Stomach (tissue), 9 donors: ENCODE measurements around the gene EMILIN3. TPM values are rescaled to one million over a fixed set of nuclear protein-coding genes. Genes with fewer than 3 reads are reported as not detected.
"Not testable (repeated sequence)": the region's sequence is repeated elsewhere in the genome, so short reads cannot be mapped to it uniquely, and the experiment has no call there.

Experiments
- DNase-seq, 2 donors: peaks; one replicate each; pipeline versions ENCODE4 v3.0.0 to v3.0.0-alpha.2; 2013 to 2019
- H3K27ac ChIP-seq, 5 donors: fragments of 200-600 bp in 4 of 5; sonication (generic) in 4 of 5; one replicate each; pipeline ENCODE4 v1.5.1; 2013 to 2019; ENCODE audit warnings: mild to moderate bottlenecking in 1 of 5, moderate library complexity in 1 of 5
- H3K27me3 ChIP-seq, 3 donors: fragments of 200-600 bp; sonication (generic); one replicate each; pipeline ENCODE4 v1.5.1; 2017 to 2019; ENCODE audit warnings: mixed run types in 1 of 3
- H3K36me3 ChIP-seq, 4 donors: fragments of 200-600 bp; sonication (generic); 1 replicate in 3 of 4; 2 replicates in 1 of 4; pipeline ENCODE4 v1.5.1; 2016 to 2019
- H3K4me1 ChIP-seq, 4 donors: fragments of 200-600 bp; sonication (generic); one replicate each; pipeline ENCODE4 v1.5.1; 2016 to 2019
- H3K4me3 ChIP-seq, 4 donors: fragments of 200-600 bp; sonication (generic) in 3 of 4; one replicate each; pipeline ENCODE4 v1.5.1; 2016 to 2019; ENCODE audit warnings: mild to moderate bottlenecking in 1 of 4
- H3K9me3 ChIP-seq, 4 donors: fragments of 200-600 bp; sonication (generic); one replicate each; pipeline ENCODE4 v1.5.1; 2016 to 2019
- EP300 ChIP-seq: sonication (generic); formaldehyde crosslinking; IDR thresholded peaks from one replicate; pipeline ENCODE4 v1.6.1; 2017; ENCODE audit warnings: antibody characterized with exemption
- POLR2A ChIP-seq, 4 donors: fragments of 450-650 bp; IDR thresholded peaks; one replicate each; pipeline ENCODE4 v1.6.1; 2016; ENCODE audit warnings: antibody characterized with exemption in 4 of 4, control low read depth in 2 of 4, mild to moderate bottlenecking in 1 of 4, moderate library complexity in 1 of 4
- POLR2AphosphoS5 ChIP-seq, 3 donors: sonication (generic); formaldehyde crosslinking; IDR thresholded peaks; one replicate each; pipeline ENCODE4 v1.6.1; 2016; ENCODE audit warnings: antibody characterized with exemption in 3 of 3
- WGBS, 5 donors: extraction: QIAGEN DNeasy Blood & Tissue Kit in 3 of 5; methylation state at CpG; one replicate each; pipeline versions ENCODE4 v1.1.5 to v1.1.7; 2013 to 2018; 5-methylcytosine and 5-hydroxymethylcytosine counted together
- intact Hi-C: fragments of 100-400 bp; cut with DNase I; formaldehyde crosslinking; loops from one replicate; pipeline ENCODE4 v1.15.1; 2023; ENCODE audit warnings: low total_unique reads
- polyA plus RNA-seq, 3 donors: library from polyadenylated mRNA; stranded (reverse); fragments of 200-250 nt; gene quantifications; one replicate each; pipeline ENCODE4 v1.2.3, GENCODE V29; 2013
- total RNA-seq, 5 donors: library from RNA; depleted of rRNA; stranded (reverse); fragments of >200 nt; gene quantifications; one replicate each; pipeline versions ENCODE4 v1.1.0 to v1.2.3, GENCODE V29; 2014 to 2016
- TF ChIP-seq, protein P1 (sequence below), 7 experiments: fragments of 450-650 bp in 4 of 7; fragments of 200-600 bp in 3 of 7; sonication (generic) in 3 of 7; IDR thresholded peaks; one replicate each; pipeline ENCODE4 v1.5.1; 2016 to 2019; ENCODE audit warnings: antibody characterized with exemption in 7 of 7, control low read depth in 2 of 7, mild to moderate bottlenecking in 1 of 7
- donor health status: healthy with polysubstance abuse.
- donor health status: Bipolar disorder and iron deficiency.
- donor health status: healthy.

EMILIN3 gene
- total and polyA plus RNA-seq, 8 donors = 0.37 to 4.0 (median 2.6) TPM; not detected in 1

- intact Hi-C loops = no loop called here
- DNase-seq = peak; percentile 75 to 87
- H3K27ac ChIP-seq = peak overlapping the region; percentile 89 to 94 (median 92)
- TF ChIP-seq POLR2AphosphoS5 (IDR thresholded peaks at IDR 0.05) (peak in 1 of 3 donors; percentile 49), EP300 (no peak)
- peaks cover 10 to 48% (median 25%) of the 10 kb centered on the region in 4 donors for H3K4me1 ChIP-seq
- 2 to 4% (median 2%) methylated on average over 12 to 66 of the region's 66 CpGs for WGBS, 5 donors
- H3K27me3 ChIP-seq = no peaks in the 10 kb centered on the region
- H3K4me3 ChIP-seq = peak overlapping the region; percentile 62 to 90 (median 82)
- H3K36me3 ChIP-seq = peaks cover 0 to 6% (median 2%) of the 10 kb centered on the region in 4 donors
- H3K9me3 ChIP-seq = no peaks in the 10 kb centered on the region
Measured at GRCh38 chr20:41316602-41317545, 49.7 kb downstream of the EMILIN3 start.

GRCh38 chr20:41316051-41316450 is 50.6 kb downstream of the EMILIN3 start:
- no peaks in the 10 kb centered on the region for H3K9me3 ChIP-seq
- DNase-seq = no peak
- intact Hi-C loops = no loop called here
- TF ChIP-seq POLR2AphosphoS5 (IDR thresholded peaks at IDR 0.05) (no peak), EP300 (no peak), POLR2A (IDR thresholded peaks at IDR 0.05) (no peak)
- TF ChIP-seq, protein P1, sequence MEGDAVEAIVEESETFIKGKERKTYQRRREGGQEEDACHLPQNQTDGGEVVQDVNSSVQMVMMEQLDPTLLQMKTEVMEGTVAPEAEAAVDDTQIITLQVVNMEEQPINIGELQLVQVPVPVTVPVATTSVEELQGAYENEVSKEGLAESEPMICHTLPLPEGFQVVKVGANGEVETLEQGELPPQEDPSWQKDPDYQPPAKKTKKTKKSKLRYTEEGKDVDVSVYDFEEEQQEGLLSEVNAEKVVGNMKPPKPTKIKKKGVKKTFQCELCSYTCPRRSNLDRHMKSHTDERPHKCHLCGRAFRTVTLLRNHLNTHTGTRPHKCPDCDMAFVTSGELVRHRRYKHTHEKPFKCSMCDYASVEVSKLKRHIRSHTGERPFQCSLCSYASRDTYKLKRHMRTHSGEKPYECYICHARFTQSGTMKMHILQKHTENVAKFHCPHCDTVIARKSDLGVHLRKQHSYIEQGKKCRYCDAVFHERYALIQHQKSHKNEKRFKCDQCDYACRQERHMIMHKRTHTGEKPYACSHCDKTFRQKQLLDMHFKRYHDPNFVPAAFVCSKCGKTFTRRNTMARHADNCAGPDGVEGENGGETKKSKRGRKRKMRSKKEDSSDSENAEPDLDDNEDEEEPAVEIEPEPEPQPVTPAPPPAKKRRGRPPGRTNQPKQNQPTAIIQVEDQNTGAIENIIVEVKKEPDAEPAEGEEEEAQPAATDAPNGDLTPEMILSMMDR (IDR thresholded peaks at IDR 0.05) = no peak
- WGBS, 5 donors = 55 to 76% (median 74%) methylated on average over 6 of the region's 6 CpGs
- no peaks in the 10 kb centered on the region for H3K27me3 ChIP-seq
- H3K36me3 ChIP-seq = peaks cover 0 to 8% (median 2%) of the 10 kb centered on the region in 4 donors
- H3K4me3 ChIP-seq = peak overlapping the region; percentile 62 to 90 (median 82)
- H3K27ac ChIP-seq = peak overlapping the region in 4 of 5 donors; percentile 89 to 94 (median 92)
- H3K4me1 ChIP-seq = peaks cover 10 to 47% (median 25%) of the 10 kb centered on the region in 4 donors

DNA sequence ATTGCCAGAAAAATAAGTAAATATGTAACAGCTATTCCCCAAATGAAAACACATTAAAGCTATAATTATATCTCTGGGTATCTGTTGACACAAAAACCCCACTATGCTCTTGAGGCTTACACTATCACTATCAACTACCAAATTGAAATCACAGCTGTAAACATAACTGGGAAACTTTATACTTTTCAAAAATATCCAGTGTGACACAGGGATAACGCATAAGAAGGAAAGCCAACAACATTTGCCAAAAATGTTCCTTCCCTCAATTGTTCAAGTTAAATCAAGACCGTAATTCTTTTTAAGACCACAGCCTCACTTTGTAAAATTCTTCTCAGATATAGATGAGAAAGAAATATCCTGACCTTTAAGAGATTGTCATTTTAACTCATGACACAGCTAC is 52.2 kb downstream of the EMILIN3 start:
- Histone ChIP-seq H3K36me3 (peaks cover 0 to 8% (median 2%) of the 10 kb centered on the region in 4 donors), H3K27me3 (no peaks in the 10 kb centered on the region), H3K4me3 (no peak overlapping the region), H3K27ac (peak overlapping the region in 4 of 5 donors; percentile 89 to 94 (median 92)), H3K4me1 (peaks cover 11 to 51% (median 28%) of the 10 kb centered on the region in 4 donors), H3K9me3 (no peaks in the 10 kb centered on the region)
- intact Hi-C loops = no loop called here
- no peak for DNase-seq
- WGBS, 5 donors = 53 to 76% (median 71%) methylated on average over 2 of the region's 2 CpGs
- TF ChIP-seq POLR2AphosphoS5 (IDR thresholded peaks at IDR 0.05) (no peak), POLR2A (IDR thresholded peaks at IDR 0.05) (no peak), EP300 (no peak)
- TF ChIP-seq, protein P1 (IDR thresholded peaks at IDR 0.05) = no peak

DNA sequence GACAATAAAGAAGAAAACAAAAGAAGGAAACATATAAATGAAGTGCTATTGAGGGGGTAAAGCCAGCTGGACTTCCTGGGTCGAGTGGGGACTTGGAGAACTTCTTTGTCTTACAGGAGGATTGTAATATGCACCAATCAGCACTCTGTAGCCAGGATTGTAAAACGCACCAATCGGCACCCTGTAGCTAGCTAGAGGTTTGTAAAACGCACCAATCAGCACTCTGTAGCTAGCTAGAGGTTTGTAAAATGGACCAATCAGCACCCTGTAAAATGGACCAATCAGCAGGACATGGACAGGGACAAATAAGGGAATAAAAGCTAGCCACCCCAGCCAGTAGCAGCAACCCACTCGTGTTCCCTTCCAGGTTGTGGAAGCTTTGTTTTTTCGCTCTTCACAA is 54.6 kb downstream of the EMILIN3 start:
- H3K4me3 ChIP-seq, H3K36me3 ChIP-seq, H3K9me3 ChIP-seq, DNase-seq, H3K27ac ChIP-seq, H3K27me3 ChIP-seq, intact Hi-C loops: not testable (repeated sequence)
- H3K4me1 ChIP-seq = peaks cover 11 to 65% (median 44%) of the 10 kb centered on the region in 4 donors
- 91 to 96% (median 94%) methylated on average over 6 of the region's 6 CpGs for WGBS, 5 donors

Other genes starting within 250 kb of the EMILIN3 start
- 100 to 1,000 TPM in 2 of 5 donors, 10 to 100 TPM in 3; 37.9 to 576 (median 86.1) TPM for gene PLCG1, start 229.3 kb downstream of the EMILIN3 start, total RNA-seq
- 10 to 100 TPM; 16.3 to 32.9 (median 17.5) TPM for gene PLCG1, start 229.3 kb downstream of the EMILIN3 start, polyA plus RNA-seq
- gene ZHX3, start 49.1 kb downstream of the EMILIN3 start, total RNA-seq = 10 to 100 TPM; 15.1 to 59.3 (median 31.5) TPM
- 1 to 10 TPM; 6.6 to 8.6 (median 7.7) TPM for gene ZHX3, start 49.1 kb downstream of the EMILIN3 start, polyA plus RNA-seq
- 100 to 1,000 TPM in 2 of 5 donors, 10 to 100 TPM in 2, 1 to 10 TPM in 1; 8.6 to 289 (median 44.6) TPM for gene LPIN3, start 26.0 kb downstream of the EMILIN3 start, total RNA-seq
- gene LPIN3, start 26.0 kb downstream of the EMILIN3 start, polyA plus RNA-seq = 10 to 100 TPM in 1 of 3 donors, 1 to 10 TPM in 2; 5.7 to 28.8 (median 9.2) TPM